Thoracic aorta (tissue), 2 donors: ENCODE measurements around the gene TEAD1. TPM values are rescaled to one million over a fixed set of nuclear protein-coding genes. Genes with fewer than 3 reads are reported as not detected.

Experiments
- ATAC-seq: fragments of 150-250 bp; one replicate; pipeline ENCODE4 v1.8.0; 2017; ENCODE audit warnings: low read depth; ENCODE audit not compliant: insufficient number of reproducible peaks, low FRiP score
- DNase-seq: peaks from one replicate; pipeline ENCODE4 v3.0.0-alpha.2; 2020; ENCODE audit warnings: low spot score
- H3K27ac ChIP-seq, 2 donors: fragments of 200-600 bp; sonication (generic); 1 replicate in 1 of 2; 2 replicates in 1 of 2; pipeline ENCODE4 v1.5.1; 2016; ENCODE audit warnings: mild to moderate bottlenecking in 2 of 2, moderate library complexity in 2 of 2
- H3K27me3 ChIP-seq: fragments of 200-600 bp; sonication (generic); replicated peaks from 2 replicates; pipeline ENCODE4 v1.6.0; 2016; ENCODE audit warnings: mild to moderate bottlenecking; ENCODE audit not compliant: insufficient read depth
- H3K36me3 ChIP-seq: fragments of 200-600 bp; sonication (generic); one replicate; pipeline ENCODE4 v1.5.1; 2016
- H3K4me1 ChIP-seq, 2 donors: fragments of 200-600 bp; sonication (generic); 1 replicate in 1 of 2; 2 replicates in 1 of 2; pipeline versions ENCODE4 v1.5.1 to v1.6.0; 2016; ENCODE audit warnings: low read depth in 2 of 2, mild to moderate bottlenecking in 1 of 2; ENCODE audit not compliant: control insufficient read depth in 1 of 2
- H3K4me3 ChIP-seq: fragments of 200-600 bp; sonication (generic); 2 replicates; pipeline ENCODE4 v1.5.1; 2016; ENCODE audit warnings: mild to moderate bottlenecking
- H3K9me3 ChIP-seq: fragments of 200-600 bp; sonication (generic); 2 replicates; pipeline ENCODE4 v1.5.1; 2016
- CTCF ChIP-seq: fragments of 200-600 bp; sonication (generic); IDR thresholded peaks from one replicate; pipeline ENCODE4 v1.5.1; 2019; ENCODE audit warnings: antibody characterized with exemption
- total RNA-seq, 2 donors: library from RNA; depleted of rRNA; stranded (reverse); fragments of >200 nt; gene quantifications; one replicate each; pipeline versions ENCODE4 v1.1.0 to v1.2.3, GENCODE V29; 2016

TEAD1 gene
- total RNA-seq, 2 donors from 2014 or later: 57.3 to 164 TPM

GRCh38 chr11:12715131-12715530 is 40.9 kb downstream of the TEAD1 start:
- DNase-seq (no peak), ATAC-seq (no peak)
- no peaks in the 10 kb centered on the region for H3K36me3 ChIP-seq
- no peak for TF ChIP-seq CTCF
- H3K27me3 ChIP-seq: no peaks in the 10 kb centered on the region
- H3K27ac ChIP-seq: no peak overlapping the region
- H3K9me3 ChIP-seq: no peaks in the 10 kb centered on the region
- no peaks in the 10 kb centered on the region for H3K4me1 ChIP-seq
- no peak overlapping the region for H3K4me3 ChIP-seq

- Histone ChIP-seq H3K4me1 (no peaks in the 10 kb centered on the region), H3K9me3 (no peaks in the 10 kb centered on the region), H3K4me3 (no peak overlapping the region), H3K36me3 (no peaks in the 10 kb centered on the region), H3K27ac (no peak overlapping the region), H3K27me3 (no peaks in the 10 kb centered on the region)
- TF ChIP-seq CTCF: no peak
- DNase-seq (no peak), ATAC-seq (no peak)
These were observed 41.7 kb downstream of the TEAD1 start for GRCh38 chr11:12715941-12716340.

- no peaks in the 10 kb centered on the region for H3K9me3 ChIP-seq
- no peak for DNase-seq
- no peak overlapping the region for H3K27ac ChIP-seq
- ATAC-seq: no peak
- no peaks in the 10 kb centered on the region for H3K27me3 ChIP-seq
- no peak overlapping the region for H3K4me3 ChIP-seq
- TF ChIP-seq CTCF: no peak
- H3K4me1 ChIP-seq: no peaks in the 10 kb centered on the region
- H3K36me3 ChIP-seq: no peaks in the 10 kb centered on the region
These were observed 42.6 kb downstream of the TEAD1 start for GRCh38 chr11:12716816-12717215.

DNA sequence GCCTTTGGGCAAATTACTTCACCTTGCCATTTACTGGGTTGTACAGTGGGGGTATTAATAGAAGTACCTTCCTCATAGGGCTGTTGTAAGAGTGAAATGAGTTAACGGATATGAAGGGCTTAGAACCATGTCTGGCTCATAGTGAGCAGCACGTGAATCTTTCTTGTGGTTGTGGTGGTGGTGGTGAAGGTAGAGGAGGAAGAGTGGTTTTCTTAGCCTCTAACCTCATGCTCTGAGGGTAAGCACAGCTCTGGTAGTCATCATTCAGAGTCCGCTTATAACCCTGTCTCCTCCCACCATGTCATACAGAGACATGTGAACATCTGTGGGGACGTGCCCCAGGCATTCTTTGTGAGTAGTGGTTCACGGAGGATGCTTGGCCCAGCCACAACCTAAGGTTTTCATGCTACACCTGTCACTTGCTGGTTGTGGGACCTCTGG is 43.6 kb downstream of the TEAD1 start:
- no peak overlapping the region for H3K27ac ChIP-seq
- no peaks in the 10 kb centered on the region for H3K36me3 ChIP-seq
- no peak for DNase-seq
- H3K4me1 ChIP-seq: no peaks in the 10 kb centered on the region
- no peak for TF ChIP-seq CTCF
- no peak overlapping the region for H3K4me3 ChIP-seq
- no peak for ATAC-seq
- no peaks in the 10 kb centered on the region for H3K27me3 ChIP-seq
- no peaks in the 10 kb centered on the region for H3K9me3 ChIP-seq

DNA sequence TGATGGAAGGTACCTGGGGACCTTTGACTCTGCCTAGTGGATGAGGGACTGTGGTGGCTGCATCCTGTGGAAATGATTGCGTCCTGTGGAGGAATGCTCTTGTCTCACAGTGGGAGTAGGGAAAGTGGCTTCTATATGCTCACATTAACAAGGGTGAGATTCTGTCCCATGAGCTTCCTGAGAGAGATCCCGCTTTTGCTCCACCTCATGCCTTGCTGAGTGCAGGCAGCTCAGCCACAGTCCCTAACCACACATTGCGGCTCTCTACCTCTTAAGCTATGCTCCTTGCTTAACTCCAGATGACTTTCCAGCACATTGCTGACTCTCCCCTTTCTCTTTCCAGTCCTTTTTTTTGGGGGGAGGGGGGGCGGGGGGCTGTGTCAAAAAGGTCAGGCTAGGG is 45.0 kb downstream of the TEAD1 start:
- H3K4me1 ChIP-seq: no peaks in the 10 kb centered on the region
- DNase-seq: no peak
- no peak overlapping the region for H3K27ac ChIP-seq
- ATAC-seq: no peak
- no peak overlapping the region for H3K4me3 ChIP-seq
- TF ChIP-seq CTCF: no peak
- no peaks in the 10 kb centered on the region for H3K9me3 ChIP-seq
- no peaks in the 10 kb centered on the region for H3K36me3 ChIP-seq
- H3K27me3 ChIP-seq: no peaks in the 10 kb centered on the region
